D341Med (cell line): Measurements from ENCODE around the gene S100A2.

ENCODE experiments used
- DNase-seq: peaks from one replicate; pipeline ENCODE4 v3.0.0; 2012; ENCODE audit warnings: low spot score

The S100A2 gene

DNA sequence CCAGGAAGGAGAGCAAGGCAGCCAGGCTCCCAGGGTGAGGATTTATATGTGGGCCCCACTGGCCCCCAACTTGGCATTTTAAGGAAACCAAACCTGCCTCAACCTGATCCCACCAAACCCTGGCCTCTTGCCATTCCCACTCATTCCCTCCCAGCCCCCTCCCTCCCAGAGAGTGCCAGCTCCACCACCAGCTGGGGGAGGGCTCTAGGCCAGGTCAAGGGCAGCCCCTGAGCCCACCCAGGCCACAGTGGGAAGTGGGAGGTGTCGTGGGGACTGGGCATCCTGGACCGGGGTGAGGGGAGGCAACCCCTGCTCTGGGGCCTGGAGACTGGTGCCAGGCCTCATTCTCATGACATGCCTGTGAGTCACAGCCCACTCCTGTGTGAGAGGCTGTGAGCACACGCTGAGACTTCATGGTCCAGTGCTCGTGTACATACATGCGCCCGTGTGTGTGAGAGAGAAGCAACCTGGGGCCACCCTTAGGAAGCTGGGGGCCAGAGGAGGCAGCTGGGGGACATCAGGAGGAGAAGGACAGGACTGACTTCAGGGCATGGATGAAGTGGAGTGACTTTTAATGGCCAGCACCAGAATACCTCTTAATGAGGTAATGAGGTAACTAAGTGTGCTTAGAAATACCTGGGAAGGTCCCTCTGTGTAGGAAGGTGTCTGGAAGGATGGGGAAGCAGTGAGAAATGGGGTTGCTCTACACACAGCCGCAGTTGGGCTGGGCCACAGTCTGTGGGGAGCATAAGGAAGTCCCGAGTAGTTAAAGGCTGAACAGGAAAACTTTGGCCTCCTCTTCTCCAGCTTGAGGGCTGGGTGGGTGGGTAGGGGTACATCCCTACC, at the start of gene S100A2:
Gene S100A2, minus strand, starts transcription at position 316 of the 846 bp plus-strand sequence. CDS start 1,967 bp downstream, outside the sequence.
- DNase-seq, result no peak

DNA sequence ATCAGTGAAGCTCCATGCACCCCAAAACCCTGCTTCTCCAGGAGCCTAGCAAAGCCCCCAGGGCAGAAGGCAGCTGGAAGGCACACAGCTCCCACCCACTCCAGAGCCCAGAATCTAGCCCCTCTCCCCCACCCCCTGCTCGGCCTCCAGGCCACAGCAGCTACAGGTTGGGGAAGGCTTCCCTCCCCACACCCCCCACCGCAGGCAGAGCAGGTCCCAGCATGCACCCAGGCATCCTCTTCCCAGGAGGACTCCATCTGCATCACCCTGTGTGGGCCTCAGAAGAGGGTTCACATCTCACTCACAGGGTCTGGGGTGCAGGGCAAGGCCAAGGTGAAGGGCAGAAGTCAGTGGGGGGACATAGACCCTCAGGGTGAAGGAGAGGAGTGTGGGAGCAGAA, 49.8 kb upstream of the S100A2 start:
- DNase-seq, result no peak

DNA sequence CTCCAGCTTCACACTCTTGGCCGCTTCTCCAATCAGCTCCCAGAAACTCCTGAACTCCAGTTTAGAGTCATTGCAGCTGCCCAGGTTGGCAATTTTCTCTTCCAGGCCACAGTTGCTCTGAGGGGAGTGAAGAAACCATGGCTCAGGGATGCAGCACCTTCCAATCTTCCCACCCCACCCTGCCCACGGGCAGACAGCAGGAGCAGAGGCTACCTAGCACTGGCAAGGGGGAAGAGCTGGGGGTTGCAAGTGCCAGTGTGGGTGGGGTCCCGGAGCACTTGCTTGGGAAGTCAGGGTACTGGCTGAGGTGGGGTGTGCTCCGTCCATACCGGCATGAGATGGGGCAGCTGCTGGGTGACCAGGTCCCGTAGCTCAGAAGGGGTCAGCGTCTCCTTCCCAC, 49.3 kb upstream of the S100A2 start:
- no peak for DNase-seq

DNA sequence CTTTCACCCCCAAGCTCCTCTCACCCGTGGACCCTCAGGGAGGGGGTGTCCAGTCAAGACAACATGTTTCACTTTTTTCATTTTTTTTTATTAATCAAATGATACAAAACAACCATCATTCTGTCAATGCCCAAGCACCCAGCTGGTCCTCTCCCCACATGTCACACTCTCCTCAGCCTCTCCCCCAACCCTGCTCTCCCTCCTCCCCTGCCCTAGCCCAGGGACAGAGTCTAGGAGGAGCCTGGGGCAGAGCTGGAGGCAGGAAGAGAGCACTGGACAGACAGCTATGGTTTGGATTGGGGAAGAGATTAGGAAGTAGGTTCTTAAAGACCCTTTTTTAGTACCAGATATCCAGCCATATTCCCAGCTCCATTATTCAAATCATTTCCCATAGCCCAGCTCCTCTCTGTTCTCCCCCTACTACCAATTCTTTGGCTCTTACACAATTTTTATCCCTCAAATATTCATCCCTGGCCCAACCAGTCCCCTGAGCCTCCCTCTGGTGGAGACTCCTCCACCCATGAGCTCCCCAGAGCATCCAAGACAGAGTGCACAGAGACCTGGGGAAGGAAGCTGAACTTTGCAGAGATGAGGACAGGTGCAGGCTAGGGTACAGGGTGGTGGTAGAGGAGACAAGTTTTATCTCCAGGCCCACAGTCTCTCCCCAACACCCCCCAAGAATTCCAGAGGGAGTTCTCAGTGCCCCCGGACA, 48.7 kb upstream of the S100A2 start:
- no peak for DNase-seq

DNA sequence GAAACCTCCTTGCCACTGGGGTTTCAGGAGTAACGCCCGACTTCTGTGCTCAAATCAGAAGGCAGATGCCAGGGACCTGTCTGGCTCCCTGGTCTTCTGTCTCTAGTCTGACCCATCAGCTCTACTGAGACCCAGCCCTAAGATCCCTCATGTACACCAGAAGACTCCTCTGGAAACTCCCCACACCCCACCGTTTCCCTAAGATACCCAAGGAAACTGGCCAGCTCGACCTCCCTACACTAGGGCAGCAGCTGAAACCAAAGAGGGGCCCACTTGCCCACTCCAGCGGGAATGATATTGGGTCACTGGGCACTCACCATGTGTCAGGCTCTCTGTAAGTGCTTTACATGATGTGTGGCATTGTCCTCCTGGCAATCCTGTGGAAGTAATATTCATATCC, 47.8 kb upstream of the S100A2 start:
- DNase-seq, result peak; percentile 24

DNA sequence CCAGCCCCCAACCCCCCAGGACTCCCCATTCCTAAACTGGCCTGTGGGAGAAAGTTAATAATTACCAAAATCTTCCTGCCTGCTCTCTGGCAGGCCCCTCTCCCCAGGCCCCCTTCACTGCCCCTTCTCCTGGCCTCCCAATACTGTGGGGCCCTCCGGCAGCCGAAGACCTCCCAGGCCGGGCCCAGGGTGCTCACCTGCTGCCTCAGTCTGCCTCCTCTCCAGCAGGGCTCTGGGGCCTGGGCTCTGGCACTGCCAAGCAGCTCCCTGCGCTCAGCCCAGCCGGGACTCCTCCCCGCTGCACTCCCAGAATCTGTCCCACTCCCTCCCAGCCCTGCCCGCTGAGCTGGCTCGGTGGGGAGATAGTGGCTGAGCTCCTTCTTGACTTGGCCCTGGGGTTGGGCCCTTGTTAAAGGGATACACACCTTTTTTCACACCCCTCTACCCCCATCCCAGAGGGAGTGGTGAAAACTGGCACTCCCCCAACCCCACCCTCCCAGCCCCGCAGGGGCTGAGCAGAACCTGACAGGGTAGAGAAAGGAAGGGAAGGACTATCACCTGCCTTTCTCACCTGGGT, 47.2 kb upstream of the S100A2 start, which contains the start of gene S100A16:
Gene S100A16, minus strand, starts transcription at position 383 of the 577 bp plus-strand sequence. CDS start 4,986 bp downstream, outside the sequence.
- DNase-seq, result peak; percentile 52

DNA sequence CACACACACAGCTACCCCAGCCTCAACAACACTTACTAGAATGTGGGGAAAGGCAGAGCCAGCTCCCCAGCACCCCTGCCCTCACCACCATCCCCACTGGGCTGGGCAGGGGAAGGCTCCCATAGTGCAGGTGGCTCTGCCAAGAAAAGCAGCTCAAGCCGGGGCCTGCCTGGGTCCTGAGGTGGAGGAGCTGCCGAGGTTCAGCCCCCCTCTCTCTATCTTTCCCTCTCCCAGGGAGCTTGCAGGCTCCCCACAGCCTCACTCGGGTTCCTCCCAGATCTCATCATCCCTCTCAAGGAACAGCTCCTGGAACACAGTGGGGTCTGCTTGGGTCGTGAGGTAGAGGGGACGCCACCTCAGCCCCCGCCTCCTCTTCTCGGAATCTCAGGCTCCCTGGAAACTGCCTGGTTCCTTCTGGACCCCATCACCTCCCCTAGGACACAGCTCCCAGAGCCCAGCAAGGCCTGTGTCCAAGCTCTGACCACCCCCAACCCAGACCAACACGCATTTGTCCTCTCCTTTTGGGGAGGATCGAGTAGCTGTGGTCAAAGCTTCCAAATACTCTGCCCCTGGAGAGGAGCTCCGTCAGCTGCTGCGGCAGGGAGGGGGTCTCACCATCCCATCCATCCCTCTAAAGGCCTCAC, 46.6 kb upstream of the S100A2 start:
- DNase-seq, result no peak

DNA sequence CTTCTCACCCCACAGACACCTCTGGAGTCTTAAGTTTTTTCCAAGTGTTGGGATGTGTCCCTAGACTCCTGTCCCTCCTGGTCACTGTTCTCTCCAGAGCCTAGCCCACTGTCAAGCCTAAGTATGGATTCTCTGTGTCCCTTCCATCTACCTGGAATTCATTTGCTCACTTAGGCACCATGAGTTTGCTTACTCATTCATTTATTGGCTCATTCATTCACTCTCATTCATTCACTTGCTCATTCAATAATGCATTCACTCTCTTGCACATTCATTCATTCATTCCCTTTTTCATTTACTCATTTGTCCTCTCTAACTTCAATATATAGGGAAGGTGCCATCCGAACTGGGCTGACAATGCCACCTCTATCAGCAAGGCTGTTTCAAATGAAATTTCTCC, 45.7 kb upstream of the S100A2 start:
- no peak for DNase-seq

DNA sequence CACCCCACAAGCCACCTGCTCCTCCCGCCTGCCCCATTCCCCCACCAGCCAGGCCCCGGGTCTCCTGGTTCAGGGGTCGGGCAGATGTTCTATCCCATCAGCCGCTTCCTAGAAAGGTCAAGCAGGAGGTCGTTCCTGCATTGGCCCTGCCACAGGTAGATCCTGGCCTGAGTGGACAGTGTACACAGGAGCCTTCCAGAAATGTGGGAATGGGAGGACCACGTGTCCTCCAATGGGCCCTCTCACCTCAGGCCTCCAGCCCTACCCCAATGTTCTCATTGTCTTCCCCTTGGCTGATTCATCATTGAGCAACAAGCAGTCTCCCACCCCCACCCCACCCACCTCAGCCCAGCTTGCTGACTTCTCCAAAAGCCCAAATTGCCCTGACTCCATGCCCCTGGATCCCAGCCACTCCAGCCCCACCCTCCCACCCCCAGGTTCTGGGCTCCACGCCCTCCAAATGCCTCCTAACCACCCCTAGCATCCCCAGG, 45.2 kb upstream of the S100A2 start:
- DNase-seq, result no peak

DNA sequence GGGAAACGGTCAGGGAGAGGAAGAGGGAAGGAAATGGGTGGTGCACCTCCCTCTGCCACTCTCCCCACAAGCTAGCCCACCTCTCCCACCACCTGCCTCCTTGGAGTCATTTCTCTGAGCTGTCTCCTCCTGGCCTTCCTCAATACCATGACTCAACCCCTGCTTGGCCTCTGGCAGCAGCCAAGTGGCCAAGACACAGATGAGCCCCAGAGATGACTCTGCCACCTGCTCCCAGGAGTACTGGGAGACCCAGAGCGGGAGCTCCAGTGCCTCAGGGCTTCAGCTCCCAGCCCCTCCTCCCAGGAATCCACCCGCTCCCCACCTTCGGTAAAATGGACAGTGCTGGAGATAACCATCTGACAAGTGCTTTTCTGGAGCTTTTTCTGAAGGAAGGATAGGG, 44.7 kb upstream of the S100A2 start:
- DNase-seq, result no peak

DNA sequence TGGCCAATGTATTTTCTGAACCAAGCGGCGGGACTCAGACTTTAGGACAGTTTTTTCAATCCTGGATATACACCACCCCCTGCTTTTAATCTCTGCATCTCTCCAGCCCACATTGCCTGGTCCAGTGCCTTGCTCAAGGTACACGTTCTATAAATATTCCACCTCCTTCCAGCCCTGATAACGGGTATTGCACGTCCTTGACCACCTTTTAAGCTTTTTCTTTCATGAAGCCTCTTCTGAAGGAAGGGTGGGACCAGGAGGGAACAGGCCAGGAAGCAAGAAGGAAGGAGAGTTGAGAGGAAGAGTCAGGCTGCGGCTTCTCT, 43.9 kb upstream of the S100A2 start:
- no peak for DNase-seq

DNA sequence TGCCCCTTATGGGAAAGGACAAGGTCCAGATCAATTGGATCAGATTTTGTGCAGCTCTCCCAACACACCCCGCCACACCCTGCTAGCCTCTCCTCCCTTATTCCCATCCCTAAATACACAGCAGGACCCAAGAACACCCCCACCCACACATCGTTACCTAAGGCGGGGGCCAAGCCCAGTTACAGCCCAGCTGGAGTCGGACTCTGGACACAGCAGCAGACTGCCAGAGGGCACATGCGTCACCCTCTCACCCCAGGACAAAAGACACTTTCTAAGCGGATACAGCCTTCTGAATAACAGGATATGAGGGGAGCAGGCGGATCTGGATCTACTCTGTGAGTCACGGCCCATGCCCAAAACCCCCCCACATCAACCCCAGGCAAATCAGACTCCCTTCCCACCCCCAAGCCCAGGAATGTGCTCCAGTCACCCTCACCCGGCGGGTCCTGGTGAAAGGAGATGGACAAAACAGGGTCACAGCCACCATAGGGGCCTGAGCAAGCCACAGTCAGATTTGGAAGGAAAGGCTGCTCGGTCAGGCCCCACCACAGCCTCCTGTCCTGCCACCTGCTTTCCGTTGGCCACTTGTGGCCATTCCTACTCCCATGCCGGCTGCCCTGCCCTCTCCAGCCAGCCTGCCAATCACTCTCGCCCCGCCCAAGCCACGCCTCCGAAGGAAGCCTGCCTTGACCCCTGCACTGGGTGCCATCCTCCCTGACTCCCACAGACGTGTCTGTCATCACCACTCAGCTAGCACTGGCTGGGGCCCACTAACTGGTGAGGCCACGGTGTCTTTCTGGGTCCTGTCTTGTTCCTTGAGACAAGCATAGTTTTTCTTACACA, 43.3 kb upstream of the S100A2 start:
- DNase-seq, result peak; percentile 34

DNA sequence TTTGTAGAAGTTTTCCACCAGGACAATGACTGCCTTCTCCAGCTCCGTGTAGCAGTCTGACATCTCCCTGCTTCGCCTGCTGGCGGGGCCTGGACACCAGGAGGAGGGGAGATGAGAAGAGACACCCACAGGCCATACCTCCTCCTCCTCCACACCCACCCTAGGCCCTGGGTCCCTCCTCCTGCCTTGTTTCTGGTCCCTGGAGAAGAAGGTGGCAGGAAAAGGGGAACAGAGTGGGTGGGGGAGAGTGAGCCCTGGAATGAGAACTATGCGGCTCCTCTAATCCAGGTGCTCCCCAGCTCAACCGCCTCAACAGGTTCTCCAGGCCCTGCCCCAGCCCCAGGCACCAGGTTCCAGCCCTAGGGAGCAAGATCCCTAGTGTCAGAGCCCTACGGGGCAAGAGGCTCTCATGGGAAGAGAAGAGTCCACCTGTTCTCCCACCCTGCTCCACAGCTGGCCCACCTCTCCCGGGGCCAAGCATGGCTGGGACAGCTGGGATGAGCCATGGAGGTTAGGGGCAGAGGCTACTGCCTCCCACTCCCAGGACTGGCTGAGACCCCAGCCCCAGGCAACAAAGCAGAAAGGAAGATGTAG, 42.5 kb upstream of the S100A2 start:
- no peak for DNase-seq

DNA sequence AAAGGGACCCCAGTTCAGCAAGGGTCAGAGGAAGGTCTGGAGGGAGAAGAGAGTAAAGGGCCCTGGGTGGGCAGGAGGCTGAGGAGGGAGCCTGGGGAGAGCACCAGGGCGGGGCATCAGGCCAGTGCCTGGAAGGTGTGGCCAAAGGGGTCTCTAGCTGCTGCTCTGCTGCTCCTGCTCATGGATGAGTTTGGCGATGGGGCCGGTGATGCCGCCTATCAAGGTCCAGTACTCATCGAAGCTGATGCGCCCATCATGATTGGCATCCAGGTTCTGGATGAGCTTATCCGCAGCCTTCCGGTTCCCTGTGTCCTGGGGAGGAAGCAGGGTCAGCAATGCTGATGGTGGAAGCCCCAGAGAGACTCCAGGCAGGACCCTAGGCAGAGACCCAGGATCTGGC, 41.7 kb upstream of the S100A2 start:
- DNase-seq, result no peak

DNA sequence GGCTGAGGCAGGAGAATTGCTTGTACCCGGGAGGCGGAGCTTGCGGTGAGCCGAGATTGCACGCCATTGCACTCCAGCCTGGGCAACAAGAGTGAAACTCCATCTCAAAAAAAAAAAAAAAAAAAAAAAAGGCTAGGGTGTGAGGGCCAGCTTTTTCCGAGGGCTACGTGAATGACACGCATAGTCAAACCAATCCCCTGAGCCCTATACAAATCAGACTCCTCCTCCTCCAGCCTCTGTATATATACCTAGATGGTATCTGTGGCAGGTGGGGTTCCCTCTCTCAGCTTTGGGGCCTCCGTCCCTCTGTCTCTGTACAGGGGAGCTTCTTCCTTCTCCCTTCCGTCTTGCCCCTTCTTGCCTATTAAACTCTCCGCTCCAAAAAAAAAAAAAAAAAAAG, 40.5 kb upstream of the S100A2 start:
- no peak for DNase-seq

DNA sequence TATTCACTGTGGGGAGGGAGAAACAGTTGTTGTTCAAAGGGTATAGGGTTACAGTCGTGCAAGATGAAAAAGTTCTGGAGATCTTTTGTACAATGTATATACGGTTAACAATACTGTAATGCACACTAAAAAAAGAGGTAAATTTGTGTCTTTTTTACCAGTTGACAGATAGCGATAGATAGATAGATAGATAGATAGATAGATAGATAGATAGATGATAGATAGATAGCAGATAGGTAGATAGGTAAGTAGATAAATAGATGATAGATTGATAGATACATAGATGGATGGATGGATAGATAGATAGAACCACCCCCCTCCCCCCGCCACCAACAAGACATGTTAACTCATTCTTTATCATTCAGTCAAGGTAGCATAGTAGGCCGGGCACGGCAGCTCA, 37.1 kb upstream of the S100A2 start:
- no peak for DNase-seq

DNA sequence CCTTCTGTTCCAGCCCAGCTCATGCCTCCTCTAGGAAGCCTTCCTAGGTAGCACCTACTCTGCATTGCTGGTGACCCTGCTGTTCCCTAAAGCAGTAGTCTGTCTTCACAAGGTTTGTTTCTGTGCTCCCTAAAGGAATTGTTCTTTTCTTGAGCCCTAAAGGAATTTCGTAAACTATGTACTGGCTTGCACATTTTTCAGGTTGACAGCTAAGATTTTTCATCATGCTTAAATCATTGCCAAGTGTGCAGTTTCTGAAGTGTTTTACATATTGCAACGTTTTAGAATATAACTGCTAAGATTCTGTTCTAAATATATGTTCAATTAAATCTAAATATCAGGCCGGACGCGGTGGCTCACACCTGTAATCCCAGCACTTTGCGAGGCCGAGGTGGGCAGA, 34.2 kb upstream of the S100A2 start:
- no peak for DNase-seq

DNA sequence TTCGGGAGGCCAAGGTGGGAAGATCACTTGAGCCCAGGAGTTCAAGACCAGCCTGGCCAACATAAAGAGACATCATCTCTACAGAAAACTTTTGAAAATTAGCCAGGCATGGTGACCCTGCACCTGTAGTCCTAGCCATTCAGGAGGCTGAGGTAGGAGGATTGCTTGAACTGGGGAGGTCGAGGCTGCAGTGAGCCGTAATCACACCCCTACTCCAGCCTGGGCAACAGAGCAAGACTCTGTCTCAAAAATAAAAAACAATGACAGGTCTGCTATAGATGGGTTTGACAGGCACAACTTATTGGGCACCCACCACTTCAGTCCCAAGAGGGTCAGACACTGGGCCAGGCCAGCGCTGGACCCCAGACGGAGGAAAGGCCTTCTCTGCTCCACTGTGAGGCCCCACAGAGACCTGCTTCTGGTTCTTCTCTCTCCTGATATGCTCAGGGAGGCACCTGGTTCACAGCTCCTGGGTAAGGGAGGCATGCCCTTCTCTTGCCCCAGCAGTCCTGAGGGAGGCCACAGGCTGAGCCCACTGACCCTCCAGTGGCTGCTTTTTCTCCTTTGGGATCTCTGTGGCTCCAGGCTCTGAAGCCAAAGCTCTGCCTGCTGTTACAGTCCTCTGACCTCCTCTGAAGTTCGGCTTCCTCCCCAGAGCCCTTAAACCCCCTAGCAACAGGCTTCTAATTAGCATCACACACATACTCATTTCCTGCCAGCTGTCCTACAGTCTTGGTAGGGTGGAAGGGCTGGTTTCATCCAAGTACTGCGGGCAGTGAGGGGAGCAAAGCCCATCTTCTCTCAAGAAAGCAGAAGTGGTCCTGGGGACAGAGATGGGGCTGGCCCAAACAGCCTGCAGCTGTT, 32.9 kb upstream of the S100A2 start:
- DNase-seq, result peak; percentile 40

DNA sequence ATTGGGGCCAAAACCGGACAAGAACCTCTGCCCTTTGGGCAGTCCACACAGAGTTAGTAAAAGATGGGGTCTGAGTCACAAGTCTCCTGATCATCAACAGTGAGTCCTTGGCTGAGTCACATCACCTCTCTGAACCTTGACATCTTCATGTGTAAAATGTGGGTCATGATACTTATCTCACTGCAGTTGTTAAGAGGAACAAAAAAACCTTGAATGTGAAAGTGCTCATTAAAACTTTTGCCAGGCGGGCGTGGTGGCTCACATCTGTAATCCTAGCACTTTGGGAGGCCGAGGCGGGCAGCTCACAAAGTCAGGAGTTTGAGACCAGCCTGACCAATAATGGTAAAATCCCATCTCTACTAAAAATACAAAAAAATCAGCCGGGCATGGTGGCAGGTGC, 31.6 kb upstream of the S100A2 start:
- no peak for DNase-seq

DNA sequence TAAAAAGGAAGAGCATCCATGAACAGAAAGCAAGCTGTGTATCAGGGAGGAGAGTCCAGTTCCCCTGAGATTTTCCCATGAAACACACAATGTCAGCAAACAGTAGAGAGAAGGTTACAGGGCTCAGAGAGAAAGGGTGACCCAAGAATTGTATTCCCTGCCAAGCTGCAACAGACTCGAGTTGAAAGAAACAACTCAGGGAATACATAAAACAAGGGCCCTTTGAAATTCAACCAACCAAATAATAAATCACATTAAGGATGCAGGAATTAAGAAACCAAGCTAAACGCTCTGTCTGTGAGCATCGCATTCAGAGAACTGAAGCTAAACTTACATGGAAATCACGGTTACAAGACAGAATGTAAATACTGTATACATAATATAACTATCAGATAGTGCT, 27.1 kb upstream of the S100A2 start:
- DNase-seq, result no peak
